Heart left ventricle (tissue), 13 donors: Measurements from ENCODE around the gene KCNH6.

Experiments used
- CTCF ChIP-seq, 12 donors: fragments of 200-600 bp; sonication (generic) in 4 of 12; IDR thresholded peaks; one replicate each; pipeline versions ENCODE4 v1.5.0 to v1.8.0; 2018 to 2022; ENCODE audit warnings: antibody characterized with exemption in 12 of 12, mild to moderate bottlenecking in 5 of 12
- POLR2A ChIP-seq, 2 donors: fragments of 450-650 bp; IDR thresholded peaks; one replicate each; pipeline ENCODE4 v1.6.1; 2017; ENCODE audit warnings: antibody characterized with exemption in 2 of 2, mild to moderate bottlenecking in 2 of 2, moderate library complexity in 2 of 2
- donor health status: ischemic (EF 13 %, LVEDD 7.1; RV severe dilation, severe dysfunction).
- donor health status: DM: no; HTN: yes; CAD: no.
- donor health status: DM: no; HTN: no; CAD: no.
- donor health status: ischemic (EF 25% LVEDD 6.9; RV normal size, moderate dysfunction).
- donor health status: ischemic (EF 25% LVEDD 5.7; RV mildly dilated, moderate dysfunction).
- donor health status: ischemic (EF 35%, LVEDD 5.7; RV mildly dilated, moderate dysfunction).
- donor health status: nonischemic (EF 11% LVEDD 7.7; RV severe dilation, severe dysfunction).
- donor health status: DM: yes; HTN: yes; CAD: no.
- donor health status: PGD.
- donor health status: ischemic (EF 29% LVEDD 5.4; RV normal size, mild dysfunction).
- donor health status: nonischemic (EF 23%, LVEDD 6.1; RV moderate dilation, normal function).

- TF ChIP-seq POLR2A (IDR thresholded peaks at IDR 0.05) (no peak), CTCF (IDR thresholded peaks at IDR 0.05) (no peak)
Measured at GRCh38 chr17:63494300-63494928, 28.7 kb upstream of the KCNH6 start.
